ENCODE measurements around the gene RALGAPB. TPM values are rescaled to one million over a fixed set of nuclear protein-coding genes. Genes with fewer than 3 reads are reported as not detected.

RALGAPB gene
- total RNA-seq, 1 donor from 2014 or later, result 20.8 TPM

DNA sequence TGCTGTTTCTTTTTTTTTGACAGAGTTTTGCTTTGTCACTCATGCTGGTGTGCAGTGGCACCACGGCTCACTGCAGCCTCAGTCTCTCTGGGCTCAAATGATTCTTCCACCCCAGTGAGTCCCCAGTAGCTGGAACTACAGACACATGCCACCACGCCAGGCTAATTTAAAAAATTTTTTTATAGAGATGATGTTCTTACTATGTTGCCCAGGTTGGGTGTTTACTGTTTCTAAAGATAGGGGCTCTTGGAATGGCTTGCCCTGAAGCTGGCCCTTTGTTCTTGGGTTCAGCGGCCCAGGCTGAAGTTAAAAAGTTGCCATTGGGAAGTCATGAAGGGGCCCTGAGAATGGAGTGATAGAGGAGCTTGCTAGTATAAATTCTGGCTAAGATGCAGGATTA is 16.5 kb downstream of the RALGAPB start:
- FAIRE-seq (no peak), DNase-seq (ENCODE audit: low read depth) (no peak)
- Histone ChIP-seq H3K4me3 (ENCODE audit: low read depth, low read length) (no peak overlapping the region), H3K36me3 (ENCODE audit: control insufficient read depth, insufficient read depth, low read length) (peaks cover 3% of the 10 kb centered on the region), H3K27me3 (ENCODE audit: control insufficient read depth, insufficient read depth, low read length) (no peaks in the 10 kb centered on the region)
- no peak for TF ChIP-seq CTCF (IDR thresholded peaks at IDR 0.05; ENCODE audit: insufficient read depth, low read length, severe bottlenecking)

DNA sequence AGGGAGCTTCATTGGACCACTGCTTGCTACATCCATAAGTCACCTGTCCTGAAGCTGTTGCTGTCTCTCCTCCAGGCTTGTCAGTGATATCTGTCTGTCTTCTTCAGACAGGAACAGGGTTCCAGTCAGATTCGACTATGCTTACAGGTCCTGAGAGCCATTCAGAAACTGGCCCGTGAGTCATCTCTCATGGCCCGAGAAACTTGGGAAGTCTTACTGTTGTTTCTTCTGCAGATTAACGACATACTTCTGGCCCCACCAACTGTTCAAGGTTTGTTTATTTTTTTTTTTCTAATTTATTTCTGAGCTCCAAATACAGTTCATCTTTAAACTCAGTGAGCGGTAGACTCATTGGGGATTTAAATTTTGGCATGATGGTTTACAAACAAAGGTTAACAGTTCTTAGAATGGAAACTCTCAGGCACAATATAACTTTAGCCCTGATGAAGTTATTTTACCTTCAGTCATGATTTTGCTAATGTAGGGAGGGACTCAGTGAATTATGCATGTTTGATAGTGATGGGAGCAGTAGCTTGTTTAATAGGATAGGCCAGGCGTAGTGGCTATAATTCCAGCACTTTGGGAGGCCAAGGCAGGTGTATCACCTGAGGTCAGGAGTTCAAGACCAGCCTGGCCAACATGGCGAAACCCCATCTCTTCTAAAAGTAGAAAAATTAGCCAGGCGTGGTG is 24.7 kb downstream of the RALGAPB start:
- DNase-seq (ENCODE audit: low read depth) (no peak), FAIRE-seq (no peak)
- TF ChIP-seq CTCF (IDR thresholded peaks at IDR 0.05; ENCODE audit: insufficient read depth, low read length, severe bottlenecking), result no peak
- Histone ChIP-seq H3K4me3 (ENCODE audit: low read depth, low read length) (no peak overlapping the region), H3K36me3 (ENCODE audit: control insufficient read depth, insufficient read depth, low read length) (peaks cover 9% of the 10 kb centered on the region), H3K27me3 (ENCODE audit: control insufficient read depth, insufficient read depth, low read length) (no peaks in the 10 kb centered on the region)

- Histone ChIP-seq H3K36me3 (ENCODE audit: control insufficient read depth, insufficient read depth, low read length) (peaks cover 9% of the 10 kb centered on the region), H3K27me3 (ENCODE audit: control insufficient read depth, insufficient read depth, low read length) (no peaks in the 10 kb centered on the region), H3K4me3 (ENCODE audit: low read depth, low read length) (no peak overlapping the region)
- TF ChIP-seq CTCF (IDR thresholded peaks at IDR 0.05; ENCODE audit: insufficient read depth, low read length, severe bottlenecking), result no peak
- FAIRE-seq (no peak), DNase-seq (ENCODE audit: low read depth) (peak; percentile 57)
Observed at GRCh38 chr20:38498909-38499308, 26.3 kb downstream of the RALGAPB start.

- H3K36me3 ChIP-seq (ENCODE audit: control insufficient read depth, insufficient read depth, low read length), result peaks cover 9% of the 10 kb centered on the region
- no peak for TF ChIP-seq CTCF (IDR thresholded peaks at IDR 0.05; ENCODE audit: insufficient read depth, low read length, severe bottlenecking)
- DNase-seq (ENCODE audit: low read depth), result no peak
- no peak for FAIRE-seq
- H3K27me3 ChIP-seq (ENCODE audit: control insufficient read depth, insufficient read depth, low read length), result no peaks in the 10 kb centered on the region
- H3K4me3 ChIP-seq (ENCODE audit: low read depth, low read length), result no peak overlapping the region
Observed at GRCh38 chr20:38499366-38499765, 26.7 kb downstream of the RALGAPB start.

- no peak for FAIRE-seq
- peaks cover 5% of the 10 kb centered on the region for H3K36me3 ChIP-seq (ENCODE audit: control insufficient read depth, insufficient read depth, low read length)
- no peak for TF ChIP-seq CTCF (IDR thresholded peaks at IDR 0.05; ENCODE audit: insufficient read depth, low read length, severe bottlenecking)
Observed at GRCh38 chr20:38501858-38502436, 29.3 kb downstream of the RALGAPB start.

More at GRCh38 chr20:38501858-38502436, 29.3 kb downstream of the RALGAPB start:
- no peaks in the 10 kb centered on the region for H3K27me3 ChIP-seq (ENCODE audit: control insufficient read depth, insufficient read depth, low read length)
- no peak for DNase-seq (ENCODE audit: low read depth)
- no peak overlapping the region for H3K4me3 ChIP-seq (ENCODE audit: low read depth, low read length)

Data from bronchial epithelial cell (primary cell).